ENCODE measurements around the gene C20orf141. TPM values are rescaled to one million over a fixed set of nuclear protein-coding genes. Genes with fewer than 3 reads are reported as not detected.

Gene C20orf141
- total RNA-seq, 4 donors from 2014 or later, result not detected

DNA sequence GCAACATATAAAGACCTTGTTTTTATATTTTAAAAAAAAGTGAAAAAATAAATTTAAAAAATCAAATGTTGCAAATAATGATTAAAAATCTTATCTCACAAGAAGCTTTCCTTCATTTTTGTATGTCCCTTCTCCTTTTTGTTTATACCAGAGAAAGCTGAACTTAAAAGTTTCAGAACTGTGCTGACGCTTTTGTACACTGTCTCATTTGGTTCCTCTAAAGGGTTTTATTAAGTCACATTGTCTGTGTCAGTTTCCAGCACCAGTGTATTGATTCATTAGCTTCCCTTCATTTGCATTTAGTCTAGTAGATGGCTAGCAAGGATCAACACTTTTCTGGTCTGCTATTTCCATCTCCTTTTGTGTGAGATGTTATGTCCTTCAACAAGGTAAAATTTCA is 19.0 kb downstream of the C20orf141 start:
- Histone ChIP-seq H3K4me3 (no peak overlapping the region), H3K27me3 (no peaks in the 10 kb centered on the region), H3K4me1 (no peaks in the 10 kb centered on the region), H3K36me3 (peaks cover 0 to 40% (median 0%) of the 10 kb centered on the region in 3 donors), H3K27ac (no peak overlapping the region), H3K9me3 (no peaks in the 10 kb centered on the region)
- DNase-seq (ENCODE audit: low spot score in 2 of 2), result no peak
- TF ChIP-seq CTCF (IDR thresholded peaks at IDR 0.05), result no peak
- TF ChIP-seq POLR2A (IDR thresholded peaks at IDR 0.05), result no peak
- no peak for TF ChIP-seq EP300 (IDR thresholded peaks at IDR 0.05)
- 68 to 79% methylated on average over 1 of the region's 1 CpG for WGBS, 2 donors

DNA sequence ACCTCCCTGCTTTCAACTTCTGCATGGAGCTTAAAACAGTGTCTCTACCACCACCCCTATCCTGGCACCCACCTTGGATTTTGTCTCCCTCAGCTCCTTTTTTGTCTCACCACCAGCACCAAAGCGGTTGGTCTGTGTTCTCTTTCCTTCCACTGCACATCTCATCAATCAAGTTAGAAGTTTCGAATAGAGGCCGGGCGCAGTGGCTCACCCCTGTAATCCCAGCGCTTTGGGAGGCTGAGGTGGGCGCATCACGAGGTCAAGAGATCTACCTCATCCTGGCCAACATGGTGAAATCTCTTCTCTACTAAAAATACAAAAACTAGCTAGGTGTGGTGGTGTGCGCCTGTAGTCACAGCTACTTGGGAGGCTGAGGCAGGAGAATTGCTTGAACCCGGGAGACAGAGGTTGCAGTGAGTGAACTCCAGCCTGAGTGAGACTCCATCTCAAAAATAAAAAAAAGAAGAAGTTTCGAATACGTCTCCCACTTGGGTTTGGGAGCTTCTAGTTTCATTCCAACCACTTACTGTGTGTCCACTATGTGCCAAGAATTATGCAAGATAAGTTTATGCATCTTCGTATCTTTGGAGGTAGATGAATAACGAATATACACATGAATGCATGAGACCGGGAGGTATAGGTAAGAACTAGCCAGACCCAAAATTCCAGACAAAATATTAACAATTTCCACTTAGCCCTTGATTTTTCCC is 19.8 kb downstream of the C20orf141 start:
- Histone ChIP-seq H3K4me1 (peaks cover 0 to 6% (median under 1%) of the 10 kb centered on the region in 4 donors), H3K9me3 (no peaks in the 10 kb centered on the region), H3K27ac (no peak overlapping the region), H3K4me3 (no peak overlapping the region), H3K36me3 (peaks cover 0 to 41% (median 0%) of the 10 kb centered on the region in 3 donors), H3K27me3 (no peaks in the 10 kb centered on the region)
- TF ChIP-seq CTCF (IDR thresholded peaks at IDR 0.05) (no peak), POLR2A (IDR thresholded peaks at IDR 0.05) (no peak), EP300 (IDR thresholded peaks at IDR 0.05) (no peak)
- 92 to 96% methylated on average over 14 of the region's 14 CpGs for WGBS, 2 donors
- DNase-seq (ENCODE audit: low spot score in 2 of 2), result no peak

DNA sequence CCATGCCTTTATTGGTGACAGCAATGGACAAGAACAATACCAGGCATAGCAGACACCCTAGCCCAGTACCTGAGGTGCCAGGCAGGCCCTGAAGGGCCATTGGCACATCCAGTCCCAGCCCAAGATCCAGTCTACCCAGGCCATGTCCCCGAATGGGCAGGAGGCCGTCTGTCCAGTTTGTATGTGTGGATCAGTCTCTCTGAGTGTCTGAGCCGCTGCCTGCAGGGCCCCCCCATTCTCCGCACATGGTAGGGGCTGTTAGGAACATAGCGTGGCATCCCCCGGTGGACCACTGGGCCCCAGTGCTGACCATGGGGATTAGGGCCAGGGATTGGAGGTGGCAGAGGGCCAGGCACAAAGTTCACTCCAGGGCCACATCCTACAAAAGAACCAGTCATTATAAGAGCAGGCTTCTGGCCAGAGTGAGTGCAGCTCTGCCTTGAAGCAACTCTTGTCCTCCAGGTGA is 20.6 kb downstream of the C20orf141 start:
- Histone ChIP-seq H3K4me3 (no peak overlapping the region), H3K36me3 (peaks cover 0 to 41% (median 0%) of the 10 kb centered on the region in 3 donors), H3K4me1 (peaks cover 0 to 13% (median 3%) of the 10 kb centered on the region in 4 donors), H3K27ac (no peak overlapping the region), H3K9me3 (no peaks in the 10 kb centered on the region), H3K27me3 (no peaks in the 10 kb centered on the region)
- no peak for DNase-seq (ENCODE audit: low spot score in 2 of 2)
- WGBS, 2 donors, result 66 to 83% methylated on average over 4 to 6 of the region's 6 CpGs
- TF ChIP-seq EP300 (IDR thresholded peaks at IDR 0.05) (no peak), CTCF (IDR thresholded peaks at IDR 0.05) (no peak), POLR2A (IDR thresholded peaks at IDR 0.05) (no peak)

DNA sequence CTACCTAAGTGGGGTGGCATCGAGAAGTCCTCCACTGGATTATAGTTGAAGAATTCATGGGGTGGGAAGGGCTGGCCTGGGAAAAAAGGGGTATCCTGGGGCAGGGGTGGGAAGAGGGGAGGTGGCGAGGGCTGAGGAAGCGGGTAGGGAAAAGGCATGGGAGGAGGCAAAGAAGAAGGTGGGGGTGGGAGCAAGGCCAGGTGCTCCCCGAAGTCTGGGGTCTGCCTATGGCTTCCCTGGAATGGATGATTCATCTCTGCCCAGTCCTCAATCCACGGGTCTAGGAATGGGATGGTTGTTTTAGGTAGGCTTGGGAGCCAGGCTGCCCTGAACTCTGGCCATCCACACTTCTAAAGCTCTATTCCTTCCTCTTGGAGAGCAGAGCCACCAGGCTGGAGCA is 21.2 kb downstream of the C20orf141 start:
- 82 to 87% methylated on average over 5 of the region's 5 CpGs for WGBS, 2 donors
- H3K27me3 ChIP-seq, result no peaks in the 10 kb centered on the region
- H3K4me3 ChIP-seq, result no peak overlapping the region
- H3K27ac ChIP-seq, result no peak overlapping the region
- H3K36me3 ChIP-seq, result peaks cover 0 to 41% (median 0%) of the 10 kb centered on the region in 3 donors
- no peaks in the 10 kb centered on the region for H3K9me3 ChIP-seq
- peaks cover 0 to 13% (median 3%) of the 10 kb centered on the region in 4 donors for H3K4me1 ChIP-seq
- no peak for TF ChIP-seq EP300 (IDR thresholded peaks at IDR 0.05)
- no peak for TF ChIP-seq POLR2A (IDR thresholded peaks at IDR 0.05)
- TF ChIP-seq CTCF (IDR thresholded peaks at IDR 0.05), result no peak
- no peak for DNase-seq (ENCODE audit: low spot score in 2 of 2)

DNA sequence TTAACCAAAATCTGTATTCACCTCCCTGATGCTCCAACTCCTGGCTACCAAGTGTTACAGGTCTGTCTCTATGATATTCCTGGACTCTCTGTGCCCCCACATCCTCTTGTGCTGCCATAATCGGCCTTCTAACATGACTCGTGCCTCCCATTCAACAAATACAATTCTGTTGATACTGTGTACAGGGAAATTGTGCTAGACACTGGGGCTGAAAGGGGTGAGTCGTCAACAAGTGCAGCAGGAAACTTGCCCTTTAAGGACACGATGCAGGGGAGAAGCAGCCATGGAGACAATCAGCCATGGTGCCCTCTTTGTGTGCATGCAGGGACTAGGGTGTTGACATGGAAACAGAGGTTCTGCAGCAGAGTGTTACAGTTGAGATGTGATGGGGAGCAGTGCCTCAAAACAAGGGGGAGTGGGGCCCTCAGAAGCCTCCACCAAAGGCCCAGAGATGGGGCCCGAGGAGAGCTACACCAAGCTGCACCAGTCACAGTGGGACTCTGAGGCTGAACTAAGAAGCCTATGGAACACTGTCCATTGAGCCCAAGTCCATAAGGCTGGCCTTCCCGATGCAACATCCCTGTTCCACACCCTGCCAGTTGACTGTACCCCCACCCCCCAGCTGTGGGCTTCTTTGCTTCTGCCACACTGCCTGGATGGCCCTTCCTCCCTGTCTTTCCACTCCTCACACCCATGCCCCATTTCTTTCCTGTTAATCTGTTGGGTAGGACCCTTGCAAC is 22.6 kb downstream of the C20orf141 start:
- Histone ChIP-seq H3K36me3 (peaks cover 0 to 41% (median 0%) of the 10 kb centered on the region in 3 donors), H3K9me3 (no peaks in the 10 kb centered on the region), H3K27me3 (no peaks in the 10 kb centered on the region), H3K4me1 (peaks cover 0 to 26% (median 8%) of the 10 kb centered on the region in 4 donors), H3K27ac (no peak overlapping the region), H3K4me3 (no peak overlapping the region)
- WGBS, 2 donors, result 80% methylated on average over 6 of the region's 6 CpGs
- TF ChIP-seq POLR2A (IDR thresholded peaks at IDR 0.05), result no peak
- TF ChIP-seq EP300 (IDR thresholded peaks at IDR 0.05), result no peak
- TF ChIP-seq CTCF (IDR thresholded peaks at IDR 0.05), result no peak
- no peak for DNase-seq (ENCODE audit: low spot score in 2 of 2)
